ENCODE measurements around the gene TNIP2.

DNA sequence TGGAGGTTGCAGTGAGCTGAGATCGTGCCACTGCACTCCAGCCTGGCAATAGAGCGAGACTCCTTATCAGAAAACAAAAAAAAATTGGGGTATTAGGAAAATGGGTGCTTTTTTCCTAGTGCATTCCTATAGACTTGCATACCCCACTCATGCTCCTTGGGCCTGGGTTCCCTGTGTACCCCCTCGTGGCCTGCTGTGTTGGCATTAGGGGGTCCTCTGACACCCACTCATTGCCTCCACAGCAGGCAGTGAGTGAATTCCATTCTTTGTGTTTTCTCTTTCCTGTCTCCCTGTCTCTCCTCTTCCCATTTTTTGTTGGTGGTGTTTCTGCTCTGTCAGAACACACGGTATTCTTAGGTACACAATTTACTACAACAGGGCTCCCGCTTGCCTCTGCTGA lies 42.8 kb downstream of the TNIP2 start:
- TF ChIP-seq, protein P1, sequence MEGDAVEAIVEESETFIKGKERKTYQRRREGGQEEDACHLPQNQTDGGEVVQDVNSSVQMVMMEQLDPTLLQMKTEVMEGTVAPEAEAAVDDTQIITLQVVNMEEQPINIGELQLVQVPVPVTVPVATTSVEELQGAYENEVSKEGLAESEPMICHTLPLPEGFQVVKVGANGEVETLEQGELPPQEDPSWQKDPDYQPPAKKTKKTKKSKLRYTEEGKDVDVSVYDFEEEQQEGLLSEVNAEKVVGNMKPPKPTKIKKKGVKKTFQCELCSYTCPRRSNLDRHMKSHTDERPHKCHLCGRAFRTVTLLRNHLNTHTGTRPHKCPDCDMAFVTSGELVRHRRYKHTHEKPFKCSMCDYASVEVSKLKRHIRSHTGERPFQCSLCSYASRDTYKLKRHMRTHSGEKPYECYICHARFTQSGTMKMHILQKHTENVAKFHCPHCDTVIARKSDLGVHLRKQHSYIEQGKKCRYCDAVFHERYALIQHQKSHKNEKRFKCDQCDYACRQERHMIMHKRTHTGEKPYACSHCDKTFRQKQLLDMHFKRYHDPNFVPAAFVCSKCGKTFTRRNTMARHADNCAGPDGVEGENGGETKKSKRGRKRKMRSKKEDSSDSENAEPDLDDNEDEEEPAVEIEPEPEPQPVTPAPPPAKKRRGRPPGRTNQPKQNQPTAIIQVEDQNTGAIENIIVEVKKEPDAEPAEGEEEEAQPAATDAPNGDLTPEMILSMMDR (conservative IDR thresholded peaks at IDR 0.05; ENCODE audit: low read length), result no peak
- TF ChIP-seq EZH2phosphoT487 (IDR thresholded peaks at IDR 0.05; ENCODE audit: borderline replicate concordance, low read depth, low read length), result no peak
